Loucy (cell line): ENCODE data around the gene FLOT1.

Source experiments
- H2AFZ ChIP-seq: fragments of 200-600 bp; sonication (generic); 2 replicates; pipeline ENCODE4 v1.6.0; 2016; ENCODE audit warnings: antibody characterized with exemption, mild to moderate bottlenecking, low read length, moderate library complexity
- H3F3A ChIP-seq: fragments of 200-600 bp; 2 replicates; pipeline ENCODE4 v1.6.0; 2016; ENCODE audit warnings: antibody characterized with exemption, low read depth, mild to moderate bottlenecking
- H3K27me3 ChIP-seq: fragments of 200-600 bp; sonication (generic); 2 replicates; pipeline ENCODE4 v1.6.1; 2014; ENCODE audit warnings: low read length, mild to moderate bottlenecking; ENCODE audit not compliant: insufficient read depth, poor library complexity, severe bottlenecking
- H3K36me3 ChIP-seq: fragments of 200-600 bp; sonication (generic); 2 replicates; pipeline ENCODE4 v1.6.1; 2016; ENCODE audit warnings: low read length; ENCODE audit not compliant: insufficient read depth
- H3K4me1 ChIP-seq: fragments of 200-600 bp; sonication (generic); 2 replicates; pipeline ENCODE4 v1.5.1; 2014; ENCODE audit warnings: low read length, mild to moderate bottlenecking; ENCODE audit not compliant: insufficient read depth, poor library complexity, severe bottlenecking
- H3K4me2 ChIP-seq: fragments of 200-600 bp; sonication (generic); 2 replicates; pipeline ENCODE4 v1.6.0; 2014; ENCODE audit warnings: antibody characterized with exemption, low read length, low read depth, mild to moderate bottlenecking; ENCODE audit not compliant: poor library complexity, severe bottlenecking
- H3K4me3 ChIP-seq: fragments of 200-600 bp; sonication (generic); 2 replicates; pipeline ENCODE4 v1.5.1; 2014; ENCODE audit warnings: low read length, mild to moderate bottlenecking, mixed read lengths; ENCODE audit not compliant: poor library complexity, severe bottlenecking
- H3K79me2 ChIP-seq: fragments of 200-600 bp; sonication (generic); 2 replicates; pipeline ENCODE4 v1.6.1; 2014; ENCODE audit warnings: low read length; ENCODE audit not compliant: insufficient read depth
- H3K9ac ChIP-seq: fragments of 200-600 bp; sonication (generic); 2 replicates; pipeline ENCODE4 v1.6.0; 2014; ENCODE audit warnings: mild to moderate bottlenecking, low read depth, low read length, moderate library complexity; ENCODE audit not compliant: poor library complexity, severe bottlenecking
- H3K9me2 ChIP-seq: fragments of 200-600 bp; sonication (generic); replicated peaks from 2 replicates; pipeline ENCODE4 v1.6.1; 2016; ENCODE audit warnings: low read depth, low read length, mixed read lengths
- H3K9me3 ChIP-seq: fragments of 200-600 bp; sonication (generic); 2 replicates; pipeline ENCODE4 v1.6.1; 2014; ENCODE audit warnings: mild to moderate bottlenecking, antibody characterized with exemption, low read length, low read depth; ENCODE audit not compliant: insufficient read depth
- H4K20me1 ChIP-seq: fragments of 200-600 bp; sonication (generic); 2 replicates; pipeline ENCODE4 v1.6.0; 2014; ENCODE audit warnings: antibody characterized with exemption, low read length, mild to moderate bottlenecking; ENCODE audit not compliant: insufficient read depth, poor library complexity, severe bottlenecking
- CTCF ChIP-seq: fragments of 200-600 bp; sonication (generic); conservative IDR thresholded peaks from 2 replicates; pipeline ENCODE4 v1.5.1; 2014; ENCODE audit warnings: mild to moderate bottlenecking, antibody characterized with exemption, low read length
- EZH2phosphoT487 ChIP-seq: fragments of 200-600 bp; IDR thresholded peaks from 2 replicates; pipeline ENCODE4 v1.6.1; 2018; ENCODE audit warnings: antibody characterized with exemption, mild to moderate bottlenecking, moderate library complexity, borderline replicate concordance

Gene FLOT1

GRCh38 chr6:30717129-30717844 is 25.2 kb downstream of the FLOT1 start, which contains the start of gene MDC1:
MDC1 (minus strand) TSS chr6:30717281; CDS start chr6:30715175, 2,106 bp downstream.
- Histone ChIP-seq H3K9ac (peak within 1 kb of the TSS; percentile 100), H3K36me3 (peaks cover 22% of the 10 kb centered on the region), H4K20me1 (peaks cover 14% of the 10 kb centered on the region), H3K9me2 (no peaks in the 10 kb centered on the region), H3K4me3 (peak within 1 kb of the TSS; percentile 98), H3K79me2 (peaks cover 82% of the 10 kb centered on the region), H3K27me3 (peaks cover 15% of the 10 kb centered on the region), H3K9me3 (no peaks in the 10 kb centered on the region), H3K4me1 (peaks cover 56% of the 10 kb centered on the region), H2AFZ (peak within 1 kb of the TSS; percentile 17; the same call in 1 of the 2 replicates), H3F3A (peaks cover 12% of the 10 kb centered on the region; the same call in 1 of the 2 replicates), H3K4me2 (peak within 1 kb of the TSS; percentile 93)
- no peak for TF ChIP-seq EZH2phosphoT487
- TF ChIP-seq CTCF, result peak; percentile 30; the same call in 1 of the 2 replicates

- Histone ChIP-seq H3K9me3 (no peaks in the 10 kb centered on the region), H3K4me1 (peaks cover 61% of the 10 kb centered on the region), H4K20me1 (peaks cover 11% of the 10 kb centered on the region), H3K36me3 (peaks cover 20% of the 10 kb centered on the region), H3K9me2 (no peaks in the 10 kb centered on the region), H3F3A (peaks cover 12% of the 10 kb centered on the region; the same call in 1 of the 2 replicates), H3K4me3 (peak overlapping the region; percentile 97), H3K79me2 (peaks cover 78% of the 10 kb centered on the region), H3K27me3 (peaks cover 13% of the 10 kb centered on the region), H2AFZ (peak overlapping the region; percentile 17; the same call in 1 of the 2 replicates), H3K4me2 (peak overlapping the region; percentile 93), H3K9ac (peak overlapping the region; percentile 99)
- TF ChIP-seq CTCF, result no peak
- TF ChIP-seq EZH2phosphoT487, result no peak
These were observed 25.7 kb downstream of the FLOT1 start for GRCh38 chr6:30716879-30717128.

- H3K9ac ChIP-seq, result peak overlapping the region; percentile 99
- H3K4me2 ChIP-seq, result peak overlapping the region; percentile 93
- H3K79me2 ChIP-seq, result peaks cover 74% of the 10 kb centered on the region
- peaks cover 11% of the 10 kb centered on the region; the same call in 1 of the 2 replicates for H3K36me3 ChIP-seq
- peaks cover 3% of the 10 kb centered on the region; the same call in 1 of the 2 replicates for H3F3A ChIP-seq
- no peak overlapping the region for H3K4me3 ChIP-seq
- H3K9me2 ChIP-seq, result no peaks in the 10 kb centered on the region
- H3K4me1 ChIP-seq, result peaks cover 70% of the 10 kb centered on the region
- TF ChIP-seq CTCF, result no peak
- no peak for TF ChIP-seq EZH2phosphoT487
- H2AFZ ChIP-seq, result no peak overlapping the region
- no peaks in the 10 kb centered on the region for H3K27me3 ChIP-seq
- no peaks in the 10 kb centered on the region for H3K9me3 ChIP-seq
- H4K20me1 ChIP-seq, result no peaks in the 10 kb centered on the region
These were observed 28.2 kb downstream of the FLOT1 start for GRCh38 chr6:30714263-30714662.
